ENCODE results near the gene MARCO. TPM values are rescaled to one million over a fixed set of nuclear protein-coding genes. Genes with fewer than 3 reads are reported as not detected.

MARCO gene
- total and polyA plus RNA-seq, 2 of the 8 experiments (the other 6 are each of a cell fraction or from before 2014, with no cell fraction given), result not detected

GRCh38 chr2:119022678-119023077, 80.7 kb downstream of the MARCO start (continued):
- no peak for TF ChIP-seq CHD7 (IDR thresholded peaks at IDR 0.05; ENCODE audit: insufficient replicate concordance, low read length)
- TF ChIP-seq BACH1 (IDR thresholded peaks at IDR 0.05; ENCODE audit: low read length), result no peak
- TF ChIP-seq NANOG (IDR thresholded peaks at IDR 0.05; ENCODE audit: insufficient read depth, low read depth, low read length, poor library complexity, severe bottlenecking), result no peak
- TF ChIP-seq TEAD4 (IDR thresholded peaks at IDR 0.05; ENCODE audit: low read depth, low read length), result no peak
- TF ChIP-seq CEBPB (IDR thresholded peaks at IDR 0.05; ENCODE audit: low read depth, low read length), result no peak
- no peak for TF ChIP-seq HDAC6 (IDR thresholded peaks at IDR 0.05; ENCODE audit: low read depth, low read length)
- TF ChIP-seq RFX5 (IDR thresholded peaks at IDR 0.05; ENCODE audit: borderline replicate concordance, low read depth, low read length), result no peak
- no peak for TF ChIP-seq USF2 (IDR thresholded peaks at IDR 0.05; ENCODE audit: low read length)
- TF ChIP-seq GABPA (IDR thresholded peaks at IDR 0.05; ENCODE audit: borderline replicate concordance, insufficient read depth, low read length), result no peak
- TF ChIP-seq YY1 (IDR thresholded peaks at IDR 0.05; ENCODE audit: low read depth, low read length), result no peak
- TF ChIP-seq POLR2AphosphoS5 (IDR thresholded peaks at IDR 0.05; ENCODE audit: low read depth, low read length), result no peak

Data from H1 (cell line).